CD4-positive, alpha-beta T cell treated with Interleukin-12 subunit alpha and Interleukin-12 subunit beta, for 1 hour (primary cell): Measurements from ENCODE around the gene MEIS2.

Experiments used
- DNase-seq: peaks from one replicate; pipeline ENCODE4 v3.0.0-alpha.2; 2020

Gene MEIS2

DNA sequence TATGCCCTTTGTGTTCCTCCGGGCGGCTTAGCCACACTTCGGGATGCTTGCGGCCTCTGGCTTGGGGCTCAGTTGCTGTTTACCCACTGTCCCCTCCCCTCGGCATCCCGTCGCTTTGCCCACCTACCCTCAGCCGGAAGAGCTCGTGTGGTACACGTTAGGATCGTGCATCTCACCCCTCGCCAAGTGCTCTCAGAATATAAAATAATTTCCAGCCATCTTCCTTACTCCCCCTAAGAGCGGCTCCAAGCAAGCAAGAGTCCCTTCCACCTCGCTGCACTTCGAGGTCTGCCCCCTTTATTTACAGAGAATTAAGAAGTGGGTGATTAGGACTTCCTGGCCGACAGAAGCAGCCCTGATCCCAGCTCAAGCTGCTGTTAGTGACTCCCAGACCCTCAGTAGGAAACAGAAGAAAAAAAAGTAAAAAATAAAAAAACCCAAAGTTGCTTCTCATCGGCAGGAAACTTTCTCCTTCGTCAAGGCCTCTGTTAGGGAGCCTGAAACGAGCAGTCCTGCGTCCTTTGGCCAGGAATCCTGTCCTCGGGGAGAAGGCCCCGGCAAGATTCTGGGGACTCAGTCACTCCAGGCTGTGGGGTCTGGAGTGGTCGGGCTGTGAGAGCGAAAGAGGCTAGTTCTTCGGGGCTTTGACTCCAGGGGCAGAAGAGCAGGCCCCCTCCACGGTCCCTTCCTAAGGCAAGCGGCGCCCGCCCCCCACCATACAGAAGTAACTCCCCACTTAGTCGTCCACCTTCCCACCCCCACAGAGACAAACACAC, 3.0 kb downstream of the MEIS2 start:
- DNase-seq = no peak

DNA sequence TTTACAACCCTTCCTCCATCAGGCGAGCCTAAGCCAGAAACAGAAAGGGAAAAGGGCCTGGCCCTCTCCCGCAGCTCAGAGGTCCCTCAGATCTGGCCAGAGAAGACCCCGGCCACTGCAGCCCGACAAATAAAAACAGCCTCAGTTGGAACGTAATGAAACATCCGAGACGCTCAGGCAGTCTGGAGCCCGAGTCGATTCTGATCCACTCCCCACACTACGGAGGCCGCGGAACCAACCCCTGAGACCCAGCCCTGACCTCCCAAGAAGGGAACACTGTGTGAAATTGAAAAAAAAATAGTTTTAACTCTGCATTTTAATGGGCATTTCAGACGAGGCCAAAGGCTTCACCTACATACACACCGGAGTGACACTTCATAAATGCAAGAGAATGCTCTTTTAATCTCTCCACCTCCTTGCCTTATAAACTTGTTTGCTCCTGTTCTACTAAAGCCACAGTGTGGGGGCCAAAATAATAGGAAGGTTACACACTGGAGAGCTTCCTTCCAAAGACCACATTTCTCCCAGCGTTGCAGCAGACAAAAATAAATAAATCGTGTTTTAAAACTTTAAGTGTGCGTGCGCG, 3.7 kb downstream of the MEIS2 start:
- DNase-seq = no peak

DNA sequence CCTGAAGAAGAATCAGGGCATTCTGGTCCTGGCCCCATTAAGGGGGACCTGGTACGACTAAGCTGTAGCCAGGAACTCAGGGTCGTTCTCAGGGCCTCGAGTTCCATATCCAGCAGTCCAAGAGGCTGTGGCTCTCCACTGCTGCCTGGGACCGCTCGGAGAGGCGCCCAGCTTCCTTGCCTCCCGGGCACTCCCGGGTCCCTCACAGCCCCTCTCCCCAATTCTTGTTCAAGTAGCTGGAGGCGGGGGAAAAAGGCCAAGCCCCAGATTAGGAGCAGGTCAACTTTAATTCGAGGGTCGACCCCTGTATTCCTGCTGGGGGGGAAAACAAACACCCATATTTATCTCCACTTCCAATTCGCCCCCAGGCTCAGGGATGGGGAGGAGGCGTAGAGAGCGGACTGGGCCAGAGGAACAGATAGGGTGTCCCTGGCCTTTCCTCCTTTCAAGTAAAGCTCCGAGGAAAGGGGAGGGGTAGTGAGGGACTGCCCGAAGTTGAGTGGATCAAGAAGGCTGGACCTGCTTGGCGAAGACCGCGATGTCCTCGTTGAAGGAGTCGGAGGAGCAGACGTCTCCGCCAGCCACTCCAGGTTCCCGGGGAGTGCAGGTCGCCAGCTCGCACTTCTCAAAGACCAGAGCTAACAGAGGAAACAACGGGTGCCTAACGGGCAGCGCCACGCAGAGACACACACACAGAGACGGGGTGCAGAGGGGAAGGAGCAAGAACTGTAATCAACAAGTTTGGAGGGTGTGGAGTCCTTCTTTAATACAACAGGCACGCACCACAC, 4.4 kb downstream of the MEIS2 start:
- DNase-seq = no peak

DNA sequence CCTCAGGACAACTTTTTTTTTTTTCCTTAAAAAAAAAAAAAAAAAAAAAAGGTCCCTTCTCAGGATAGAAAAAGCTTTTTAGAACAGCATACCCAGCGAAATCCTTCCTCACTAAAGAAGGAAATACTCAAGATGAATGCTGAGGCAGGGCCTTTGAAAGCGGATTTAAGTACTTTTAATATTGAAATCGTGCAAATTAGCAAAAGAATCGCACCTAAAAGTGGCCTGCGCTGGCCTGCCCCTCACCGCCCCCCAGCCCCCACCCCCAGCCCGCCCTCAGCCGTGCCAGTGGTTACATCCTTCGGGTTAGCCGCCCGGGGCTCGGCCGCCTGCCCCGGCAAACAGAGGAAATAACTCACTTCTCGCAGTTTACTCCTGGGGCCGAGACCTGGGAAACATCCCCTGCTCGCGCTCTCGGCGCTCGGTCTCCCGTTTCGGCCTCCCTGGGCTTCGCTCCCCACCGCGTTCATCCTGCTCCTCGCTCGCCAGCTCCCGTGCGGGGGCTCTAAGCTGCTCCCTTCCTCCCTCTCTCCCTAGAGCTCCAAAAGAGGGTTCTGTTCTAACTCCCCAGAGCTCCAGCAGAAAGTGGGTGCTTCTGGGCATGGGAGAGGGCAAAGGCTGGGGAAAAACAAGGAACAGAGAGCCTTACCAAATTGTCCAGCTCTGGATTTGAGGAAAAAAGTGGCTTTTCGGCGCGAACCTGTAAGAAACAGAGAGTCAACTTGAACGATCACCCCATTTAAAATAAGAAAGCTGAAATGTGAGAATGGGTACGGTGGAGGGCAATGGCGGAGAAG, 5.2 kb downstream of the MEIS2 start:
- DNase-seq = no peak

DNA sequence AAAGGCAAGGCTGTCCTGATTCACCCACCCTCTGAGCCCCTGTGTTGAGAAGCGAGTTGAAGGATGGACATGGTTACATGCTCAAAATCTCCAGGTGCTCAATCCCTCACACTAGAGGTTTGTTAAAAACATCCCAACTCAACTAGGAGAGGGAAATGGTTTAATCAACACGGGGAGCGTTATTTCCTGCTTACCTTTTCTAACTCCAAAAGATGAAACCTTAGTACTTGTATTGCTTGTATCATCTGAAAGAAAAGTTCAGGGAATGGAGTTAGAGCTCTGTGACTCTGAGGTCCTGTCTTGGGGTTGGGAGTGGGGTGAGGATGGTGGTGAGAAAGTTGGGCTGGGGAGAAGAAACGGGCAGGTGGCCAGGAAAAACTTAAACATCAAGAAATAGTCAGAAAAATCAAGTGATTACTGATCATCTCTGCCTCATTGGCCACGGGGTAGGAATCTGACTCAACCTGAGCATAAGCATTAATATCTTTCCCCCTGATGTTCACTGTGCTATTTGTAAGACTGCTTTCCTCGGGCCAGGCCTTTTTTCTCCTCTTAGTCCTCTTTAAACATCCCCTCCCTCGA, 5.9 kb downstream of the MEIS2 start:
- DNase-seq = no peak

DNA sequence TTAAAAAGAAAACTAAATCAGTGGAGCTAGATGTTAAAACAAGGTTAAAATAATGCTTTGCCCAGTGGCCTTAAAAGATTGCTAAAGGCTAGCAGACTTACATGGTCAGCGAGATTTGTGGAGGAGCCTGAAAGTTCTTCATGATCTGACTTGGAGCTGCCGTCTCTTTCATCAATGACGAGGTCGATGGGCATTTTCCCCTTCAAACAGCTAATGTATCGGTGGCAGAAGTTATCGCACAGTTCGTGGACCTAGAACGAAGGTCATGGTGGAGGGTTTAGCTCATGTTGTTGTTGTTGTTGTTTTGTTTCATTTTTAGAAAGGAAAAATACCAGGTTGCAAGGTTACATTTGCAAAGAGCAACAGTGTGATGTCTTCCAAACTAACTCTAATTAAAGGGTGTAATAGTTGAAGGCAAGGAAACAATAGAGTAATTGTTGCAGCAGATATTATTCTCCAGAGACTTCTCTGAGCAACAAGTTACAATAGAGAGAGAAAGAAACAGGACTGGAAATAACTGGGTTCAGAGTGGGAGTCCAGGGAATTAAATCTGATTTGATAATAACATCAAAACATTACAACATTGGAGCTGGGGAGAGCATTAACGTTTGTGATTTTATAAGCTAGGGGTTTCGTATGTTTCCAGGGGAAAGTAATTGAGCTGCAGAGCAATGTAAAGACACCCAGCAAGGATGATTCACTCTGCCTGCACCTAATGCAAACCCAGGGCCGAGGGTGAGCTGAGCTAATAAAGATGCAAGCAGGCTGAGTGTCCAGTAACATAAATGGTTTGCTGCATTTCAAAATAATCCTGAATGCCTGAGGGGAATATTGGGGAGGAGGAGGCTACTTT, 6.6 kb downstream of the MEIS2 start:
- no peak for DNase-seq

DNA sequence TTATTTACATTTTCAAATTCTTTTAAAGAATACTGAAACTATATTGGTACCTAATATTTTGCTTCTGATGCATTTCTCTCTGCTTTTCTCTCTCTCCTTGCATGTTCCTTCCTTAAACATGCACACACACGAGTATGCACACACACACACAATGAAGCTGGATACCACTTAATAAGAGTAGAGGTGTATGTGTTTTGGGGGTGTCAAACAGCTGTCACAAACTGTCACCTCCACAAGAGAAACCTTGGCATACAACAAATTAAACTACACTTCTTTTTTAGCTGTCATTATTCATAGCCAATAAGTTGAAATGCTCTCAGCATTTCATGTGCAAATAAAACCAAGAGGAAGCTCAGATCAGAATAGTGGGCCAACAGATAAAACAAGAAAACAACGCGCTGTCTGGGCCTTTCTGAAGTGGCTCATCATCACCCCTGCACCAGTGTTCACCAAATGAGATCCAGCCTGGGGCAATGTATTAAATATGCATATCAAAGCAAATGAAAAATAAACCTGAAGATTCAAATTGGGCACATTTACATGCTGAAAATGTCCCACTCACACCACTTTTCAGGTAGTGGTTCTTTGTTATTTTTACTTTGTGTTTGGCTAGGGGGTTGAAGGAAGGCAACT, 9.7 kb downstream of the MEIS2 start:
- no peak for DNase-seq

DNA sequence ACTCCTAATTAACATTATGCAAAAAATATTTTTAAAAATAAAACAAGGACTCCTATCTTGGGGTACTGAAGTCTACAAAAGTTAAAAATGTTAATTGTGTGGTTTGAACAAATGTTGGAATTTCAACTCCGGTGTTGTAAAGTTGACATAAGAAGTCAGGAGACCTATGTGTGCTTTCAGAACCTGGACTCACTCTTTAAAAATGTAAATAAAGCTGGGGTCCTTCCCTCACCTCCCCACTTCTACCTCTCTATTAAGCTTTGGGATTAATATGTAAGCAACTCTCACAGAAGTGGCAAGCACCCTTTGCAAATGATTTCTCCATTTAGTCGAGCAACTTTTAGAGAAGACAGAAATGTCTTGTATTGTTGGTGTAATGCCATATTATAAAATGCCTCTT, 11.9 kb downstream of the MEIS2 start:
- DNase-seq = no peak

DNA sequence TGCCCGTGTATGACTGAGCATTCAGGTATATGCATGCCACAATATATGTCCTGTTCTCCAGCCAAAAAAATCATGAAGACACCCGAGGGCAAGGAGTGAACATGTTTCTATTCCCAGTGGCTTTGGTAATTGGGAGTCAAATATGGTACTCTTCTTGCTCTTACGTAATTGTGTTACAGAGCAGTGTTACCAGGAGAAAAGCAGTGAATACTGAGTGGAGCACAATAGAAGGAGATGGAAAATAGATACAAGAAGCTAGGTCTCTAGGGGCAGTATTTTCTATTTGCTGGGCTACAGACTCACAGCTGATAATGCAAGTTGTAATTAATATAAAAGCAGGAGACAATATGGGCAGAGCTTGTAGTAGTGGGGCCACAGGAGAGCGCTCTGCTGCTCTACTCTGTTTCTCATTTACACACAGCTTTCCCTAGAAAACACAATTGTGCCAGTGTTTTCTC, 13.2 kb downstream of the MEIS2 start:
- DNase-seq = no peak

DNA sequence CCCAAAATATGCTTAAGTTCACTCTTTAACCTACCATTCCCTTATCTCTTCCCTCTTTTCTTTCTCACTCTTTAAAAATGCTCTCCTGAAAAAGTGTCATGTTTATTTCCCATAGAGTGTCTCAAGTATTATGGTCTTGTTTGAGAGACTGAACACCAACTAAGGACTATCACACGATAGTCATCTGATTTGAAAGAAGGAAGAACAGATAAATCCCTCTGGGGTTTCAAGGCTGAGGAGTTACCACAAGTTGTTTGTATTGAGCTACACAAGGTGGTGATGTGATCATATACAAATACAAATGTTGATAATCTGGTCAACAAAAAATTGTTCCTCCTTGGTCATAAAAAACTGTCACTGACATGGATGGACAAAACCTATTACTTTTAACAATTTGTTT, 13.8 kb downstream of the MEIS2 start:
- no peak for DNase-seq

DNA sequence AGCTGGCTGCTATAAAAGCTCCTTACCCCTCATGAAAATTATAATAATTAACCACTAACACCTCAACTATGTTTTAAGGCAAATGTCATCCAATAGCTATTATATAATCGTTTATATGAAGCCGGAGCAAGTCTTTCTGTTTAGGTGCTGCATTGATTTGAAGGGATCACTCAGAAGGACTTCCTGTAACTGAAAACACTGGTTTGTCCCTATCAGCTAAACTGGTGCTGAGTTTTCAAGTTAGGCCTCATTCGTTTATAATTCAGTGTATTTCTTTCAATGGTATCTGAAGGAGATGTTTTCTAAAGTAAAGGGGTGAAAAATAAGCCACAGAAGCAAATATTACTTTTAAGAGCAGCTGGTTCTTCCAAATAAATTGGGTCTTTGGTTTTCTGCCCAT, 14.2 kb downstream of the MEIS2 start:
- DNase-seq = no peak

DNA sequence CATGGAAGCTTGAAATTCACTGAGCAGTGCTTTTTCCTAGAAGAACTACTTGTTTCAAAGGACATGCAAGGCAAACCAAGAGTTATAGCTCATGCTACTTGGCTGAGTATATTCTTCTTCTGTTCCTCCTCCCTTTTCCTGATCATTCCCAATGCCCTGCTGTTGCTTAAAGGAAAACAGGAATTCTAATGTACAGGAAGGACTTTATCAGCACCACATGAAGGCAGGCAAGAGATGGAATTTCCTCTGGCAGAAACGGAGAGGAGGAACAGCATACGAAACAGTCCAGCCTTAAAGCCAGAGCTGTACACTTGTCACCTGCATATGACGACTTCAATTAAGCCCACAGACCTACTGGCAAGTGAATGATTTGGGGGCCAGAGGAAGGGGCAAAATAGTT, 15.7 kb downstream of the MEIS2 start:
- no peak for DNase-seq

DNA sequence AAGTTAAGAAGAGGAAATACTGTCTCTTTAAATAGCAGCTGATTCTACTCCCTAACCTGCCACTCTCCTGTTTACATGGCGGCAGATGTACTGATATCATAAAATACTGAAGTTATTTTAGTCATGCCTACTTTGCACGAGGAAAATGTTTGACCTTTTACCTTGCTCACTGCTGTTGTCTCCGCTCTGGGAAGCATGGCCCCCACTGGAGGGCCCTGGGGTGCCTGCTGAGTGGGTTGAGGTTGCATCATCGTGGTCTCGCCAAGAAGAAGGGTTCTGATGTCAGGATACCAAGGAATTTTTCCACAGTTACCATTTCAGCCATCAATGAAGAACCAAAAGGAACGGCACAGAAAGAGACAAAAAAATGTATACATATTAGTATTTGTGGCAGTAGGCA, 16.7 kb downstream of the MEIS2 start:
- DNase-seq = no peak

DNA sequence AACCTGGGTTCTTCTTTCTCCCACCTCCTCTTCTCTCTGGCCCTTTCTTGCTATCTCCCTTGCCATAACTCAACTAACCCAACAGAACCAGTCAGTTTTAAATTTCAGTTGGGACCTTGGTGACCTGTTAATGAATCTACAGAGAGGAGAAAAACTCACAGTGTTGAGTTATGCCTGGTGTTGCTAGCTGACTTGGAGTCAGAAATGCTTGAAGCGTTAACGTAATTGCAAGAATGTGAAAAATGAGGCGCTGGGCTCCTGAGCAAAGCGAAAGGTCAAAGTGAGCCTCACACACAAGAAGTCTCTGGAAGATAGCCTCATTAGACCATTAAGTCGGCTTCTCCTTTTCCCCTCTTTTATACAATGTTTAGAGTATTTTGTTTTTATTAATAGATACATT, 18.4 kb downstream of the MEIS2 start:
- DNase-seq = no peak

DNA sequence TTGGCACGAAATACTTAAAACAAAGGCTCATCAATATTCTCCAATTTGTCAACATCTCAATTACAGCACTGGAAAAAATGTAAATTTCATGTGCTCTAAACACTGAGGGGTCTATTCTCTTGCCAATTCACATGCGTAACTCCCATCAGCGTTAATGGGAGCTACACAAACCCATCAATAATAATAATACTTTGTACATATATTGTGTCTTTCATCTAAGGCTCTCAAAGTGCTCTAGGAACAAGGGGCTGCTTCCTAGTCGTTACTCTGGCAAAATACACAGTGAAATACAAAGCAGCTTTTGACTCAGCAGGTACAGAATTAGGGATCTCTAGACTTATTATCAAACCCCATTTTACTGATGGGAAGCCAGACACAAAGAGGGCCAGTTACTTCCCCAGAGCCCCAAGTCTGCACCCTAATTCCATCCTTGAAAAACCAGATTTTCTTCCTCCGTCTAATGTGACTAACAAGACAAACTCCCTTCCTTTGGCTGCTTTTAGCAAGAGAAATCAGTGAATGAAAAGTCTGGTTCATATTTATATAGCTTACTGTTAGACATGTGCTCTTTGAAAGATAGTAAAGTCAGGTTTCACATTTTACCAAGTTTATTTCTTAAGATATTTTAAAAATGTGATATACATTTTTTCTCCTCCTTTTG, 20.0 kb downstream of the MEIS2 start:
- no peak for DNase-seq

DNA sequence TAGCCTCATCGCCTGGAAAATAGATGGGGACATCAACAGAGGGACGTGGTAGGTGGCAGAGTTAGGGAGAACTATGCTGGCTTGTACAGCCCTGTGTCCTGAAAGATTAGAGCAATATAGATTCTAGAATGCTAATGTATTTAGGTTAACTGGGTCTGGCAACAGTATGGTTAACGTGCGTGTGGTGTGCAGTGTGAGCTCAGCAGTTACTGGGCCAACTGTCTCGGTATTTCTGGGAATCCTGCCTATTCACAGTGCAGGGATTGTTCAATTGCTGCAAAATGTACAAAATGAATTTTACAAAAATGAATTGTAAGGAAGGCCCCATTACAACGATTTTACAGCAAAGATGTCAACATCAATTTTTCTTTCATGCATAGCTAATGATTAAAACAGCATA, 20.6 kb downstream of the MEIS2 start:
- DNase-seq = no peak

DNA sequence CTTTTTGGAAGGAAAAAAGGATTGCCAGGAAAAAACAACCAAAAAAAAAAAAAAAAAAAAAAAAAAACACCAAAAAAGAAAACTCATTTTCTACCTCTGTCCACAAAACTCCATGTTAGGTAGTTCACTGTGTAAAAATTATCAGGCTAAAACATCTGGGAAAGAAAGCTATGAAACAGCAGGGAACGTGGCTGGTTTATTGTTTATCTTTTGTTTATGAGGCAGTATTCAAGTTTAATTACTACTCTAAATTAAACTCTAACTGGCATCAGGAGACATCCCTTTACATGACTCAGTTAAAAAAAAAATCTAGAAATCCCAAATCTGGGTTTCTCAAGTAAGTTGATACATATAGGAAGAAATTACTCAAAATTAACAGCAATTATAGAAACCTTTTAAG, 21.8 kb downstream of the MEIS2 start:
- no peak for DNase-seq

DNA sequence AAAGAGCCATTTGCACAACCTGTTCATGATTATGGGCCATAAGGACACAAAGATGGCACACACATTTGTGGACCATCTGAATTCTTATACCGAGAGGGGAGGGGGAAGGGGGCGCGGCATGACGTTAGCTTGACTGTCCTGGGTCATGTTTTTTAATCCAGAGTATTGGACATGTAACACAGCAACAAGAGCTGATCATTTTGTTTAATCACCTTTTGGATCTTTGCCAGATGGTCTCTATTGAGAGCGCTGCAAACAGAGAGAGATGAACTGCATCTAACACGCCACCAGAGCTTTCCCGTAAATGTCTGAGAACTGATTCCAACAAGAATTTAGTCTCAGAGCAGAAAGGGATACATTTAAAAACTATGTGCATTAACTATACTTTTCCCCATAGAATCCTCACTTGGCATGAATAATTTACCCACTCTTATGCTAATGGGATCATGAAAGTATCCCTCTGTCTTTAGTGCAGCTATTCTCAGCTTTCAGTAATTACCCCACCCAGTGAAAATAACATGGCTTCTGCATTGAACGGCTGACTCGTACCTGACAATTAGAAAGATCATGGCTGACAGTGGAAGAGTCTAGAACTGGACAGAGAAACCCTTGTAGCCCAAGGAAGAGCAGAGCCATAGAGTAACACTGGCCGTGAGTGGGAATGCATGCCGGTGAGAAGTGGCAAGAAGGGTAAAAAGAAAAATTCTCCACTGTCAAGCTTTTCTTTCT, 22.6 kb downstream of the MEIS2 start:
- no peak for DNase-seq

DNA sequence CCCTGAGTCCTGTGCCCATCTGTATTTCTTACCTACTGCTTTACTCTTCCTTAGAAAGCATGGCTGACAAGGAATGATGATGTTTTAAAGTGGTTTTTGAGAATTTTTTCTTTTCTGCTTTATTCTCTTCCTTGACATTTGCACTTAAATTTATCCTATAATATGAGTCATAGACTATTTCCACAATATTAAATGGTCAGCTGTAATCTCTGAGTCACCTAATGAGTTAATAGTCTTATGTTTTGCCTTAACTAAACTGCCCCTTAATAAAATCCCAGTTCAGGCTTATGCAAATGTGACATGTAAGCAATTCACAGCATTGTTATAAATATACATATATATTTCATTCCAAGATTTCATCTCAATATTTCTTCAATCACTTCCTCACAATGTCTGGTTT, 23.8 kb downstream of the MEIS2 start:
- no peak for DNase-seq

DNA sequence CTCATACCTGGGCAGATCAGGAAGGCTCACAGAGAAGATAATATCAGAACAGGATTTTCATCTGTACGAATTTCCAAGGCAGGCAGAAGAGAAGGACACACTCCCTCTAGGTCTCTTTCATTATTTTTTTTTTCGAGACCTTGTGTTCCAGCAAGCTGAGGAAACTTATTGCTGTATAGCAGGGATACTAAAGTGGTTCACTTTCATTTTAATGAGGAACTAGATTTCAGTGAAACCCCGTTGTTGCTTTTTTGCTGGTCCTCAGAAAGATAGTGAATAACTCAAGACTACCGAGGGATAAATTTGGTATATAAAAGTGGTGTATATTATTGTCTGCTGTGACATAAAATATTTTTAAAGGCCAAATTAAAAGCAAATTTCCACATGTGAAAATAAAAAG, 24.6 kb downstream of the MEIS2 start:
- no peak for DNase-seq
